ENCODE data around the gene HDAC4. TPM values are rescaled to one million over a fixed set of nuclear protein-coding genes. Genes with fewer than 3 reads are reported as not detected.

The HDAC4 gene
- total and polyA plus RNA-seq, 12 donors, result 3.7 to 40.0 (median 25.5) TPM

DNA sequence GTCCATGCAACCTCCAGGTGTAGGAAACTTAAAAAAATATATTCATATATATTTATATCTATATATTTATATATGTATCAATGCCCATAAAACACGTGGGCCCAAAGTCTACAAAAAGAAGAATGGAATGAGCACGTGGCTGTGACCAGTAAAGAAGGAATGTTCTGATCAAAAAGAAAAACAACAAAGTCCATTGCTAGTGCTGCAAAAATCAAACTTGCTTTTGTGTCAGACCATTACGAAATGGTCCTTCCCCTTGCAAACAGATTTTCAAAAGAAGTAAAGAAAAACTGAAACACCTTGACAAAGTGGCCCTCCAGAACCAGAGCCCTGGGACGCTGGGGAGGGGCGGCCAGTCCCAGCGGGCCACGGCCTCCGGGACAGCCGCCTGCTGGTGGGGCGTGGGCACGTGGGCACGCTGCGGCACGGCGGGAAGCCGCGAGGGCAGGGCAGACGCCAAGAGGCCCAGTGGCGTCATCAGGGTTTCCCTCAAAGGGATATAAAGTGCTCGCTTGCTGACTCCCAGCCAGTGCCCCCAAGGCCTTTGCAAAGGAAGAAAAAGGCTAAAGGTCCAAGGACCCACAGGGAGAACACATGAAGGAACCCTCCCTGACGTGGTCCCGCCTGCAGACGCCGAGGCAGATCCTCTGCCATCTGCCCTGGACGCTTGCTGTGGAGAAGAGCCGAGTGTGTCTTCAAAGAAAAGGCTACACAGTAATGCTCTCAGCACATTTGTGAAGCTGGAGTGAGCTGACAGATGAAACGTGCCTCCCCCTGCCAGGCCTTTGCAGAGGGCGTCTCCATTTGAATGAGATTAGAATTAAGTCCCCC is 351.2 kb downstream of the HDAC4 start:
- Histone ChIP-seq H3K27ac (no peak overlapping the region), H3K36me3 (peaks cover 0 to 52% (median 30%) of the 10 kb centered on the region in 9 donors), H3K9me3 (peaks cover 0 to 12% (median 0%) of the 10 kb centered on the region in 11 donors), H3K4me3 (no peak overlapping the region), H3K4me1 (peaks cover 0 to 10% (median 0%) of the 10 kb centered on the region in 9 donors), H3K27me3 (no peaks in the 10 kb centered on the region)
- DNase-seq, result no peak
- intact Hi-C loops (cut with DNase I), result loop anchor here in 3 of 10 donors (10.0 kb wide), 3 partner anchors 375 to 1095 kb away; partner anchors contain the start of gene OTOS (in 1 of the 3)
- 93 to 95% methylated on average over 28 of the region's 28 CpGs for WGBS, 2 donors
- TF ChIP-seq, protein P1, sequence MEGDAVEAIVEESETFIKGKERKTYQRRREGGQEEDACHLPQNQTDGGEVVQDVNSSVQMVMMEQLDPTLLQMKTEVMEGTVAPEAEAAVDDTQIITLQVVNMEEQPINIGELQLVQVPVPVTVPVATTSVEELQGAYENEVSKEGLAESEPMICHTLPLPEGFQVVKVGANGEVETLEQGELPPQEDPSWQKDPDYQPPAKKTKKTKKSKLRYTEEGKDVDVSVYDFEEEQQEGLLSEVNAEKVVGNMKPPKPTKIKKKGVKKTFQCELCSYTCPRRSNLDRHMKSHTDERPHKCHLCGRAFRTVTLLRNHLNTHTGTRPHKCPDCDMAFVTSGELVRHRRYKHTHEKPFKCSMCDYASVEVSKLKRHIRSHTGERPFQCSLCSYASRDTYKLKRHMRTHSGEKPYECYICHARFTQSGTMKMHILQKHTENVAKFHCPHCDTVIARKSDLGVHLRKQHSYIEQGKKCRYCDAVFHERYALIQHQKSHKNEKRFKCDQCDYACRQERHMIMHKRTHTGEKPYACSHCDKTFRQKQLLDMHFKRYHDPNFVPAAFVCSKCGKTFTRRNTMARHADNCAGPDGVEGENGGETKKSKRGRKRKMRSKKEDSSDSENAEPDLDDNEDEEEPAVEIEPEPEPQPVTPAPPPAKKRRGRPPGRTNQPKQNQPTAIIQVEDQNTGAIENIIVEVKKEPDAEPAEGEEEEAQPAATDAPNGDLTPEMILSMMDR (IDR thresholded peaks at IDR 0.05), result no peak
- no peak for ATAC-seq

DNA sequence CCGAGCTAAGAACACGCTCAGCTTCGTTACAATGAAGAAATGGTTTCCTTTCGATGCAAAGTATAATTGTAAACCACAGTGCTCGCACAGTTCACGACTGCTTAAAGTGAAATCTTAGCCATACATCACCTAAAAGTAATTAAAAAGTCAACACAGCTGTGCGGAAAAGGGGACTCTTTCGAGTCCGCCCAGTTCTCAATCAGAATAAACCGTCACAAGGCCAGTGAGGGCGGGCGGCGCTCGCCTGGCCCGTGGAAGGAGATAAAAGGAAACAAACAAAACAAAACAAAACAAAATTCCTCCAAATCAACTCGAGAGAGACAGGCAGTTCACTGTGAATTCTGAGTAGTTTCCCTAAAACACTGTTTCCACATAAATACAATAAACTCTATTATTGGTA is 352.1 kb downstream of the HDAC4 start:
- Histone ChIP-seq H3K36me3 (peaks cover 0 to 43% (median 22%) of the 10 kb centered on the region in 9 donors), H3K27ac (no peak overlapping the region), H3K4me3 (no peak overlapping the region), H3K27me3 (no peaks in the 10 kb centered on the region), H3K9me3 (peaks cover 0 to 12% (median 0%) of the 10 kb centered on the region in 11 donors), H3K4me1 (peaks cover 0 to 10% (median 0%) of the 10 kb centered on the region in 9 donors)
- TF ChIP-seq, protein P1 (IDR thresholded peaks at IDR 0.05), result no peak
- DNase-seq (no peak), ATAC-seq (no peak)
- intact Hi-C loops (cut with DNase I), result loop anchor here in 2 of 10 donors (10.0 kb wide), 2 partner anchors 946 to 1096 kb away; partner anchors contain the start of gene OTOS (in 1 of the 2)
- 90 to 91% methylated on average over 16 of the region's 16 CpGs for WGBS, 2 donors

DNA sequence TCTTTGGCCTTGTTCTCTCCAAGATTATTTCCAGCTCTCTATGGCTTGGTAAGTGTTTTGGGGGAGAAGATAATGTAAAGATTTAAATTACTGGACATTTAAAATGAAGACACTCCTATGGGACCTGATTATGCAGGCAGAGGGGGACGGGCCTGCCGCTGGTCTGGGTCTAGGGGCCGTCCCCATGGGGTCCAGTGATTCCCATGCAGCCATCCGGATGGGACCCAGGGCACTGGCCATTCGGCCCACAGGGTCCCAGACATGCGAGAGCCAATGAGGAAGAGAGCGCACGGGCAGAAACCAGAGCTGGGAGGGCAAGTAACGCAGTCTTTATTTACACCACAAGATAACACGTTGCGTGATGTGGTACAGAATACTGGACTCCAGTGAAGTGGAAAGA is 353.0 kb downstream of the HDAC4 start:
- TF ChIP-seq, protein P1 (IDR thresholded peaks at IDR 0.05), result no peak
- no peak for DNase-seq

DNA sequence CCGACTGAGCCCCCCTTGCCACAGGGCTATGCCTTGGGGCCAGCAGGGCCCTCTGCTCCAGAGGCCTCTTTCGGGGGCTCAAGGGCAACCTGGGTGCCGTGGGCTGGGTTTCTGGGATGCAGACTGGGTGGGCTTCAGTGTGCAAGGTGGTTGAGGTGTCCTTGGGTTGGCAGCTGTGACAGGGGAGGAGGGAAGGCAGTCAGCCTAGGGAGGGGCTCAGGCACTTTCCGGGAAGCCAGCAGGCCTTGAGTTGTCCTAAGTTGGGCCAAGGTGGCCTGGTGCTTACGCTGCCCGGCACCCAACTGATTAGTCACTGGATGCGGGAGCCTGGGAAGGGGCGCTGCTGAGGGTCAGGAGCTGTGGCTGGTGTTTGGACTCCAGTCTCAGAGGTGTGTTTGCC is 353.4 kb downstream of the HDAC4 start:
- intact Hi-C loops (cut with DNase I), result loop anchor here in 2 of 10 donors (10.0 kb wide), 2 partner anchors 947 to 1097 kb away; partner anchors contain the start of gene OTOS (in 1 of the 2)

More for the DNA sequence above, 353.0 kb downstream of the HDAC4 start:
- H3K4me3 ChIP-seq, result no peak overlapping the region
- no peaks in the 10 kb centered on the region for H3K27me3 ChIP-seq
- H3K4me1 ChIP-seq, result peaks cover 0 to 10% (median 0%) of the 10 kb centered on the region in 9 donors
- H3K27ac ChIP-seq, result no peak overlapping the region
- no peak for ATAC-seq
- peaks cover 0 to 34% (median 16%) of the 10 kb centered on the region in 9 donors for H3K36me3 ChIP-seq
- 96 to 97% methylated on average over 11 of the region's 11 CpGs for WGBS, 2 donors
- peaks cover 0 to 12% (median 0%) of the 10 kb centered on the region in 11 donors for H3K9me3 ChIP-seq
- intact Hi-C loops (cut with DNase I), result loop anchor here in 2 of 10 donors (10.0 kb wide), 2 partner anchors 947 to 1097 kb away; partner anchors contain the start of gene OTOS (in 1 of the 2)

More for the DNA sequence above, 353.4 kb downstream of the HDAC4 start:
- Histone ChIP-seq H3K36me3 (peaks cover 0 to 30% (median 13%) of the 10 kb centered on the region in 9 donors), H3K4me3 (no peak overlapping the region), H3K27ac (no peak overlapping the region), H3K27me3 (no peaks in the 10 kb centered on the region), H3K4me1 (peaks cover 0 to 10% (median 0%) of the 10 kb centered on the region in 9 donors), H3K9me3 (peaks cover 0 to 12% (median 0%) of the 10 kb centered on the region in 11 donors)
- ATAC-seq, result peak in 2 of 8 donors; percentile 16 to 52
- 95 to 97% methylated on average over 8 of the region's 8 CpGs for WGBS, 2 donors
- no peak for DNase-seq
- TF ChIP-seq, protein P1 (IDR thresholded peaks at IDR 0.05), result no peak
